CD8-positive, alpha-beta memory T cell (primary cell): ENCODE data around the gene RGS6. TPM values are rescaled to one million over a fixed set of nuclear protein-coding genes. Genes with fewer than 3 reads are reported as not detected.

Experiments used
- CTCF ChIA-PET: fragments of 350-600 bp; sonication (Branson Sonifier 250); formaldehyde crosslinking; loops from one replicate; lab custom pipeline; 2021; ENCODE audit warnings: antibody characterized with exemption; lab: Charles Lee
- POLR2A ChIA-PET: fragments of 350-600 bp; sonication (Branson Sonifier 250); formaldehyde crosslinking; loops from one replicate; lab custom pipeline; 2021; ENCODE audit warnings: antibody characterized with exemption; lab: Charles Lee
- DNase-seq, 5 donors: peaks; one replicate each; pipeline versions ENCODE4 v3.0.0 to v3.0.0-alpha.2; 2020 to 2022; ENCODE audit warnings: mixed read lengths in 1 of 5
- H3K27ac ChIP-seq: one replicate; pipeline ENCODE4 v1.7.0; 2013; ENCODE audit warnings: low read depth, mild to moderate bottlenecking, low read length, moderate library complexity
- H3K27me3 ChIP-seq: 2 replicates; pipeline ENCODE4 v1.7.0; 2013; ENCODE audit warnings: low read length, mild to moderate bottlenecking; ENCODE audit not compliant: insufficient read depth, poor library complexity, severe bottlenecking
- H3K36me3 ChIP-seq: 2 replicates; pipeline ENCODE4 v1.7.0; 2013; ENCODE audit warnings: mild to moderate bottlenecking, low read length, moderate library complexity; ENCODE audit not compliant: insufficient read depth
- H3K4me1 ChIP-seq: 2 replicates; pipeline ENCODE4 v1.7.0; 2013; ENCODE audit warnings: mild to moderate bottlenecking, low read length, moderate library complexity; ENCODE audit not compliant: insufficient read depth
- H3K4me3 ChIP-seq: 2 replicates; pipeline ENCODE4 v1.7.0; 2013; ENCODE audit warnings: mild to moderate bottlenecking, low read length
- H3K9me3 ChIP-seq: 2 replicates; pipeline ENCODE4 v1.7.0; 2013; ENCODE audit warnings: mild to moderate bottlenecking, low read length
- H3K27ac Mint-ChIP-seq, 8 donors: one replicate each; pipeline ENCODE4 v1.8.0; 2020 to 2021; ENCODE audit warnings: mixed read lengths in 8 of 8, mild to moderate bottlenecking in 6 of 8, inconsistent platforms in 3 of 8, moderate library complexity in 3 of 8
- H3K27me3 Mint-ChIP-seq, 2 donors: one replicate each; pipeline ENCODE4 v1.8.0; 2020 to 2021; ENCODE audit warnings: mixed read lengths in 2 of 2, mild to moderate bottlenecking in 1 of 2, moderate library complexity in 1 of 2
- H3K36me3 Mint-ChIP-seq, 3 donors: one replicate each; pipeline ENCODE4 v1.8.0; 2020 to 2021; ENCODE audit warnings: mixed read lengths in 3 of 3, inconsistent platforms in 1 of 3, mild to moderate bottlenecking in 1 of 3
- H3K4me1 Mint-ChIP-seq, 3 donors: one replicate each; pipeline ENCODE4 v1.8.0; 2020 to 2021; ENCODE audit warnings: mixed read lengths in 3 of 3, inconsistent platforms in 1 of 3, mild to moderate bottlenecking in 1 of 3
- H3K4me3 Mint-ChIP-seq, 7 donors: one replicate each; pipeline ENCODE4 v1.8.0; 2020 to 2021; ENCODE audit warnings: mixed read lengths in 7 of 7, mild to moderate bottlenecking in 6 of 7, moderate library complexity in 4 of 7, inconsistent platforms in 2 of 7
- H3K9me3 Mint-ChIP-seq, 5 donors: one replicate each; pipeline ENCODE4 v1.8.0; 2020 to 2022; ENCODE audit warnings: mixed read lengths in 5 of 5, mild to moderate bottlenecking in 3 of 5, moderate library complexity in 2 of 5, inconsistent platforms in 1 of 5
- polyA plus RNA-seq: library from polyadenylated mRNA; unstranded; fragments of 300-500 nt; fragmentation: Illumina TruSeq; gene quantifications from one replicate; pipeline ENCODE4 v1.2.3, GENCODE V29; 2021
- total RNA-seq, 2 experiments: library from RNA; stranded (reverse); gene quantifications; one replicate each; pipeline ENCODE4 v1.2.3, GENCODE V29; 2021

The RGS6 gene
- total and polyA plus RNA-seq, 3 experiments from 2014 or later: 0.60 to 0.88 TPM; not detected in 1

GRCh38 chr14:72165229-72165698, 233.0 kb downstream of the RGS6 start:
- H3K4me1 ChIP-seq: no peaks in the 10 kb centered on the region
- DNase-seq: no peak
- no peaks in the 10 kb centered on the region for H3K9me3 ChIP-seq
- Mint-ChIP-seq H3K27ac (no peak overlapping the region), H3K36me3 (no peaks in the 10 kb centered on the region), H3K4me3 (no peak overlapping the region), H3K9me3 (no peaks in the 10 kb centered on the region), H3K27me3 (peaks cover 16 to 23% of the 10 kb centered on the region in 2 donors), H3K4me1 (no peaks in the 10 kb centered on the region)
- H3K4me3 ChIP-seq: no peak overlapping the region
- ChIA-PET POLR2A (no interaction called here), CTCF (no interaction called here)
- no peaks in the 10 kb centered on the region for H3K36me3 ChIP-seq
- no peaks in the 10 kb centered on the region for H3K27me3 ChIP-seq
- no peak overlapping the region for H3K27ac ChIP-seq

GRCh38 chr14:72169521-72169920, 237.3 kb downstream of the RGS6 start:
- no peak for DNase-seq
- no peak overlapping the region for H3K4me3 Mint-ChIP-seq
- H3K9me3 Mint-ChIP-seq: no peaks in the 10 kb centered on the region
- H3K27me3 ChIP-seq: no peaks in the 10 kb centered on the region
- no peaks in the 10 kb centered on the region for H3K9me3 ChIP-seq
- H3K36me3 Mint-ChIP-seq: no peaks in the 10 kb centered on the region
- ChIA-PET POLR2A (no interaction called here), CTCF (no interaction called here)
- no peak overlapping the region for H3K4me3 ChIP-seq
- H3K4me1 Mint-ChIP-seq: no peaks in the 10 kb centered on the region
- H3K27me3 Mint-ChIP-seq: peaks cover 13 to 17% of the 10 kb centered on the region in 2 donors
- H3K4me1 ChIP-seq: no peaks in the 10 kb centered on the region
- H3K27ac ChIP-seq: no peak overlapping the region
- no peaks in the 10 kb centered on the region for H3K36me3 ChIP-seq
- no peak overlapping the region for H3K27ac Mint-ChIP-seq

GRCh38 chr14:72172049-72172448, 239.8 kb downstream of the RGS6 start:
- no peak overlapping the region for H3K27ac Mint-ChIP-seq

GRCh38 chr14:72172597-72172996, 240.4 kb downstream of the RGS6 start:
- CTCF ChIA-PET: no interaction called here
- no peak overlapping the region for H3K27ac ChIP-seq

More at GRCh38 chr14:72172049-72172448, 239.8 kb downstream of the RGS6 start:
- Histone ChIP-seq H3K4me3 (no peak overlapping the region), H3K36me3 (no peaks in the 10 kb centered on the region), H3K27ac (no peak overlapping the region), H3K9me3 (no peaks in the 10 kb centered on the region), H3K4me1 (no peaks in the 10 kb centered on the region), H3K27me3 (no peaks in the 10 kb centered on the region)
- H3K4me1 Mint-ChIP-seq: no peaks in the 10 kb centered on the region
- peaks cover 12 to 23% of the 10 kb centered on the region in 2 donors for H3K27me3 Mint-ChIP-seq
- CTCF ChIA-PET: no interaction called here
- no peaks in the 10 kb centered on the region for H3K36me3 Mint-ChIP-seq
- H3K4me3 Mint-ChIP-seq: no peak overlapping the region
- no peak for DNase-seq
- POLR2A ChIA-PET: no interaction called here
- peaks cover 0 to 2% (median 0%) of the 10 kb centered on the region in 5 donors for H3K9me3 Mint-ChIP-seq

GRCh38 chr14:72173038-72173720, 240.9 kb downstream of the RGS6 start:
- Mint-ChIP-seq H3K4me3 (no peak overlapping the region), H3K9me3 (peaks cover 0 to 3% (median 0%) of the 10 kb centered on the region in 5 donors), H3K27ac (no peak overlapping the region), H3K36me3 (no peaks in the 10 kb centered on the region), H3K27me3 (peaks cover 13 to 26% of the 10 kb centered on the region in 2 donors), H3K4me1 (no peaks in the 10 kb centered on the region)
- ChIA-PET CTCF (no interaction called here), POLR2A (no interaction called here)
- Histone ChIP-seq H3K27me3 (no peaks in the 10 kb centered on the region), H3K36me3 (no peaks in the 10 kb centered on the region), H3K27ac (no peak overlapping the region), H3K4me1 (no peaks in the 10 kb centered on the region), H3K4me3 (no peak overlapping the region), H3K9me3 (no peaks in the 10 kb centered on the region)
- DNase-seq: no peak

More at GRCh38 chr14:72172597-72172996, 240.4 kb downstream of the RGS6 start:
- no peaks in the 10 kb centered on the region for H3K9me3 ChIP-seq
- no peaks in the 10 kb centered on the region for H3K4me1 ChIP-seq
- no peaks in the 10 kb centered on the region for H3K4me1 Mint-ChIP-seq
- H3K4me3 ChIP-seq: no peak overlapping the region
- POLR2A ChIA-PET: no interaction called here
- no peak overlapping the region for H3K4me3 Mint-ChIP-seq
- no peaks in the 10 kb centered on the region for H3K36me3 Mint-ChIP-seq
- H3K27me3 Mint-ChIP-seq: peaks cover 11 to 23% of the 10 kb centered on the region in 2 donors
- H3K36me3 ChIP-seq: no peaks in the 10 kb centered on the region
- no peak for DNase-seq
- no peaks in the 10 kb centered on the region for H3K27me3 ChIP-seq
- H3K27ac Mint-ChIP-seq: no peak overlapping the region
- H3K9me3 Mint-ChIP-seq: peaks cover 0 to 2% (median 0%) of the 10 kb centered on the region in 5 donors

- Histone ChIP-seq H3K27me3 (no peaks in the 10 kb centered on the region), H3K4me1 (no peaks in the 10 kb centered on the region), H3K27ac (no peak overlapping the region), H3K9me3 (no peaks in the 10 kb centered on the region), H3K36me3 (no peaks in the 10 kb centered on the region), H3K4me3 (no peak overlapping the region)
- Mint-ChIP-seq H3K4me3 (no peak overlapping the region), H3K4me1 (no peaks in the 10 kb centered on the region), H3K27me3 (peaks cover 13 to 26% of the 10 kb centered on the region in 2 donors), H3K27ac (no peak overlapping the region), H3K36me3 (no peaks in the 10 kb centered on the region), H3K9me3 (peaks cover 5 to 14% (median 10%) of the 10 kb centered on the region in 5 donors)
- ChIA-PET CTCF (no interaction called here), POLR2A (no interaction called here)
- DNase-seq: no peak
Measured at GRCh38 chr14:72177251-72177650, 245.0 kb downstream of the RGS6 start.

- Mint-ChIP-seq H3K4me1 (no peaks in the 10 kb centered on the region), H3K36me3 (no peaks in the 10 kb centered on the region), H3K27me3 (peaks cover 16 to 26% of the 10 kb centered on the region in 2 donors), H3K9me3 (peaks cover 5 to 14% (median 10%) of the 10 kb centered on the region in 5 donors), H3K27ac (no peak overlapping the region), H3K4me3 (no peak overlapping the region)
- Histone ChIP-seq H3K27me3 (no peaks in the 10 kb centered on the region), H3K4me1 (no peaks in the 10 kb centered on the region), H3K9me3 (no peaks in the 10 kb centered on the region), H3K27ac (no peak overlapping the region), H3K4me3 (no peak overlapping the region), H3K36me3 (no peaks in the 10 kb centered on the region)
- CTCF ChIA-PET: no interaction called here
- DNase-seq: no peak
- POLR2A ChIA-PET: no interaction called here
Measured at GRCh38 chr14:72178517-72178916, 246.3 kb downstream of the RGS6 start.

GRCh38 chr14:72182708-72183432, 250.6 kb downstream of the RGS6 start:
- H3K9me3 Mint-ChIP-seq: peaks cover 2 to 14% (median 10%) of the 10 kb centered on the region in 5 donors
- no peak for DNase-seq
- H3K36me3 Mint-ChIP-seq: no peaks in the 10 kb centered on the region
- H3K4me3 ChIP-seq: no peak overlapping the region
- no peak overlapping the region for H3K27ac ChIP-seq
- no peaks in the 10 kb centered on the region for H3K36me3 ChIP-seq
- H3K27me3 Mint-ChIP-seq: peaks cover 12 to 16% of the 10 kb centered on the region in 2 donors
- H3K9me3 ChIP-seq: no peaks in the 10 kb centered on the region
- no peak overlapping the region for H3K27ac Mint-ChIP-seq
- CTCF ChIA-PET: no interaction called here
- no peaks in the 10 kb centered on the region for H3K4me1 ChIP-seq
- H3K27me3 ChIP-seq: no peaks in the 10 kb centered on the region
- H3K4me1 Mint-ChIP-seq: no peaks in the 10 kb centered on the region
- POLR2A ChIA-PET: interaction anchor here (0.6 kb wide), 1 partner anchor 1973 kb away, joined by 4 read pairs; no protein-coding TSS in a partner anchor
- no peak overlapping the region for H3K4me3 Mint-ChIP-seq
